Small intestine (tissue), 16 donors: ENCODE measurements around the gene PHOSPHO1. TPM values are rescaled to one million over a fixed set of nuclear protein-coding genes. Genes with fewer than 3 reads are reported as not detected.
"Not testable (repeated sequence)": the region's sequence is repeated elsewhere in the genome, so short reads cannot be mapped to it uniquely, and the experiment has no call there.

Experiments used
- DNase-seq, 2 donors: peaks; one replicate each; pipeline versions ENCODE4 v3.0.0 to v3.0.0-alpha.2; 2013
- FAIRE-seq: peaks from 2 replicates; lab custom pipeline; 2012; peaks lifted over from hg19 to GRCh38; lab: Jason Lieb, UNC
- H3K27ac ChIP-seq, 3 donors: one replicate each; pipeline ENCODE4 v1.5.1; 2013; ENCODE audit warnings: low read length in 2 of 3, mild to moderate bottlenecking in 2 of 3, control low read depth in 1 of 3, inconsistent platforms in 1 of 3, low read depth in 1 of 3, moderate library complexity in 1 of 3
- H3K27me3 ChIP-seq, 3 donors: one replicate each; pipeline ENCODE4 v1.6.1; 2013; ENCODE audit warnings: low read length in 3 of 3, inconsistent platforms in 1 of 3; ENCODE audit not compliant: control insufficient read depth in 3 of 3, insufficient read depth in 3 of 3
- H3K36me3 ChIP-seq, 3 donors: one replicate each; pipeline ENCODE4 v1.6.1; 2013; ENCODE audit warnings: low read length in 3 of 3, inconsistent platforms in 1 of 3, low read depth in 1 of 3, mild to moderate bottlenecking in 1 of 3, moderate library complexity in 1 of 3; ENCODE audit not compliant: control insufficient read depth in 3 of 3, insufficient read depth in 2 of 3
- H3K4me1 ChIP-seq, 3 donors: one replicate each; pipeline ENCODE4 v1.6.1; 2013; ENCODE audit warnings: low read length in 2 of 3, inconsistent platforms in 1 of 3, low read depth in 1 of 3, mild to moderate bottlenecking in 1 of 3, moderate library complexity in 1 of 3; ENCODE audit not compliant: control insufficient read depth in 3 of 3, insufficient read depth in 2 of 3
- H3K4me3 ChIP-seq, 3 donors: one replicate each; pipeline ENCODE4 v1.5.1; 2013; ENCODE audit warnings: low read length in 3 of 3, control low read depth in 1 of 3, inconsistent platforms in 1 of 3, low read depth in 1 of 3, mild to moderate bottlenecking in 1 of 3, moderate library complexity in 1 of 3
- H3K9me3 ChIP-seq, 2 donors: one replicate each; pipeline ENCODE4 v1.6.1; 2013; ENCODE audit warnings: low read depth in 1 of 2, low read length in 1 of 2; ENCODE audit not compliant: control insufficient read depth in 2 of 2, insufficient read depth in 1 of 2
- WGBS, 3 donors: extraction: QIAGEN DNeasy Blood & Tissue Kit; methylation state at CpG; one replicate each; pipeline ENCODE4 v1.1.7; 2013; 5-methylcytosine and 5-hydroxymethylcytosine counted together
- long read RNA-seq, 10 donors: transcript quantifications; one replicate each; lab custom pipeline, GENCODE V29; 2026
- polyA plus RNA-seq, 4 donors: library from polyadenylated mRNA; stranded (reverse) in 3 of 4; unstranded in 1 of 4; fragments of 200-250 nt in 3 of 4; fragments of 120-200 nt in 1 of 4; gene quantifications; one replicate each; pipeline versions ENCODE4 v1.2.1 to v1.2.3, GENCODE V29; 2013
- donor health status: healthy with polysubstance abuse.
- donor health status: control.
- donor health status: control.
- donor health status: Bipolar disorder and iron deficiency.
- donor health status: healthy.

The PHOSPHO1 gene, protein sequence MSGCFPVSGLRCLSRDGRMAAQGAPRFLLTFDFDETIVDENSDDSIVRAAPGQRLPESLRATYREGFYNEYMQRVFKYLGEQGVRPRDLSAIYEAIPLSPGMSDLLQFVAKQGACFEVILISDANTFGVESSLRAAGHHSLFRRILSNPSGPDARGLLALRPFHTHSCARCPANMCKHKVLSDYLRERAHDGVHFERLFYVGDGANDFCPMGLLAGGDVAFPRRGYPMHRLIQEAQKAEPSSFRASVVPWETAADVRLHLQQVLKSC
- polyA plus RNA-seq: under 1 TPM in 3 of 4 donors, not detected in 1; 0.54 to 0.92 (median 0.64) TPM
- long read RNA-seq, donor 1: 0 reads
- long read RNA-seq, donor 2: 0 reads
- long read RNA-seq, donor 3: 0 reads
- long read RNA-seq, donor 4: 0 reads
- long read RNA-seq, donor 5: 0 reads
- long read RNA-seq, donor 6: 0 reads
- long read RNA-seq, donor 7, partial matches to known transcripts: 0 of 2 reads
- long read RNA-seq, donor 7, other reads (novel, unspliced or antisense): 0 of 2 reads
- long read RNA-seq, donor 8, partial matches to known transcripts: 0 of 1 reads
- long read RNA-seq, donor 8, other reads (novel, unspliced or antisense): 0 of 1 reads
- long read RNA-seq, donor 9: 0 reads
- long read RNA-seq, donor 10: 0 reads

GRCh38 chr17:49230636-49231562, at the start of gene PHOSPHO1:
Gene PHOSPHO1, minus strand, starts transcription at chr17:49230787. Its CDS starts 4,096 bp downstream, at chr17:49226691.
- Histone ChIP-seq H3K27ac (peak within 1 kb of the TSS in 1 of 3 donors; percentile 52), H3K4me3 (peak within 1 kb of the TSS in 2 of 3 donors; percentile 29 to 56), H3K9me3 (no peaks in the 10 kb centered on the region), H3K27me3 (peaks cover 0 to 48% (median 0%) of the 10 kb centered on the region in 3 donors), H3K36me3 (no peaks in the 10 kb centered on the region), H3K4me1 (peaks cover 0 to 16% (median 2%) of the 10 kb centered on the region in 3 donors)
- FAIRE-seq (no peak), DNase-seq (peak; percentile 68 to 87)
- 2 to 3% (median 3%) methylated on average over 55 to 58 of the region's 58 CpGs for WGBS, 3 donors

GRCh38 chr17:49280061-49280460, 49.5 kb upstream of the PHOSPHO1 start:
- H3K36me3 ChIP-seq: no peaks in the 10 kb centered on the region
- WGBS, 3 donors: 70 to 91% (median 83%) methylated on average over 5 of the region's 5 CpGs
- no peak for DNase-seq
- H3K27me3 ChIP-seq: no peaks in the 10 kb centered on the region
- H3K27ac ChIP-seq: no peak overlapping the region
- peaks cover 0 to 7% of the 10 kb centered on the region in 2 donors for H3K9me3 ChIP-seq
- H3K4me3 ChIP-seq: no peak overlapping the region
- FAIRE-seq: no peak
- H3K4me1 ChIP-seq: no peaks in the 10 kb centered on the region

GRCh38 chr17:49279263-49280015, 48.9 kb upstream of the PHOSPHO1 start:
- not testable (repeated sequence) for H3K4me3 ChIP-seq, H3K27me3 ChIP-seq, DNase-seq, FAIRE-seq, H3K27ac ChIP-seq, H3K36me3 ChIP-seq, H3K4me1 ChIP-seq, H3K9me3 ChIP-seq
- WGBS, 3 donors: 86 to 90% (median 89%) methylated on average over 11 of the region's 11 CpGs

GRCh38 chr17:49278076-49278475, 47.5 kb upstream of the PHOSPHO1 start:
- H3K4me1 ChIP-seq: no peaks in the 10 kb centered on the region
- no peak for DNase-seq
- no peaks in the 10 kb centered on the region for H3K27me3 ChIP-seq
- H3K27ac ChIP-seq: no peak overlapping the region
- no peak for FAIRE-seq
- H3K9me3 ChIP-seq: peaks cover 0 to 7% of the 10 kb centered on the region in 2 donors
- H3K4me3 ChIP-seq: no peak overlapping the region
- no peaks in the 10 kb centered on the region for H3K36me3 ChIP-seq
- WGBS, 3 donors: 37 to 51% (median 43%) methylated on average over 3 of the region's 3 CpGs

DNA sequence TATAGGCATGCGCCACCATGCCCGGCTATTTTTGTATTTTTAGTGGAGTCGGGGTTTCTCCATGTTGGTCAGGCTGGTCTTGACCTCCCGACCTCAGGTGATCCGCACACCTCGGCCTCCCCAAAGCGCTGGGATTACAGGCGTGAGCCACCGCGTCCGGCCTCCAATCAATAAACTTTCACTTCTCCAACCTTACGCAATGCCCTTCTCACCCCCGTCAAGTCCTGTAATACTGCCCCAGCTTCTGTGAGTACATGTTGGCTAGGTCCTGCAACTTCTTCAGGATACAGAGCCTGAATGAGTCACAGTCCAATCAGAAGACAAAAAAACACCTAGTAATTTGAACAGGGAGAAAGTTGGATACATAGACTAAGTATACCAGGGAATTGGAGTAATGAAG, 47.1 kb upstream of the PHOSPHO1 start:
- H3K4me1 ChIP-seq: no peaks in the 10 kb centered on the region
- FAIRE-seq (no peak), DNase-seq (no peak)
- no peaks in the 10 kb centered on the region for H3K36me3 ChIP-seq
- no peaks in the 10 kb centered on the region for H3K27me3 ChIP-seq
- H3K4me3 ChIP-seq: no peak overlapping the region
- 50 to 76% (median 65%) methylated on average over 13 of the region's 13 CpGs for WGBS, 3 donors
- H3K9me3 ChIP-seq: peaks cover 0 to 7% of the 10 kb centered on the region in 2 donors
- no peak overlapping the region for H3K27ac ChIP-seq

GRCh38 chr17:49275981-49276380, 45.4 kb upstream of the PHOSPHO1 start:
- not testable (repeated sequence) for H3K36me3 ChIP-seq, H3K27ac ChIP-seq, H3K4me3 ChIP-seq, H3K27me3 ChIP-seq, H3K4me1 ChIP-seq, DNase-seq, H3K9me3 ChIP-seq, FAIRE-seq
- 92 to 94% (median 93%) methylated on average over 12 of the region's 12 CpGs for WGBS, 3 donors

GRCh38 chr17:49269356-49269755, 38.8 kb upstream of the PHOSPHO1 start:
- Histone ChIP-seq H3K36me3 (no peaks in the 10 kb centered on the region), H3K27me3 (no peaks in the 10 kb centered on the region), H3K9me3 (no peaks in the 10 kb centered on the region), H3K4me3 (no peak overlapping the region), H3K27ac (no peak overlapping the region), H3K4me1 (no peaks in the 10 kb centered on the region)
- DNase-seq: no peak
- no peak for FAIRE-seq
- 81 to 87% (median 86%) methylated on average over 5 of the region's 5 CpGs for WGBS, 3 donors
